IMR-90 (cell line): ENCODE data around the gene BRAT1. TPM values are rescaled to one million over a fixed set of nuclear protein-coding genes. Genes with fewer than 3 reads are reported as not detected.

Source experiments
- ATAC-seq: fragments of 200-7000 bp; cut with Tn5 transposase; 2 replicates; pipeline ENCODE4 v1.9.1; 2020; ENCODE audit warnings: low read depth, mild to moderate bottlenecking, moderate library complexity
- BruUV-seq: library from RNA; stranded (reverse); fragments of 400-500 nt; replicated peaks from 2 replicates; lab custom pipeline; 2021; lab: Mats Ljungman, UMichigan
- CTCF ChIA-PET: fragments of 300-600 bp; formaldehyde crosslinking; extraction: SDS; loops from one replicate; lab custom pipeline; 2021; ENCODE audit warnings: antibody characterized with exemption; lab: Yijun Ruan, JAX
- POLR2A ChIA-PET: fragments of 300-600 bp; sonication (Branson Sonifier 250); formaldehyde crosslinking; loops from one replicate; lab custom pipeline; 2022; ENCODE audit warnings: antibody characterized with exemption; ENCODE audit not compliant: unreplicated experiment; lab: Charles Lee
- DNase-seq: peaks from one replicate; pipeline ENCODE4 v3.0.0; 2013
- H2AFZ ChIP-seq: replicated peaks from 2 replicates; pipeline ENCODE3; 2013; ENCODE audit warnings: low read length, mild to moderate bottlenecking; ENCODE audit not compliant: poor library complexity
- H2AK5ac ChIP-seq: 2 replicates; pipeline ENCODE4 v1.6.1; 2013; ENCODE audit warnings: low read depth, low read length, inconsistent platforms
- H2AK9ac ChIP-seq: replicated peaks from 2 replicates; pipeline ENCODE3; 2013; ENCODE audit warnings: mild to moderate bottlenecking, low read depth, low read length, moderate library complexity; ENCODE audit not compliant: poor library complexity
- H2BK120ac ChIP-seq: 2 replicates; pipeline ENCODE4 v1.6.1; 2013; ENCODE audit warnings: low read depth, low read length, inconsistent platforms
- H2BK15ac ChIP-seq: 3 replicates; pipeline ENCODE4 v1.6.1; 2013; ENCODE audit warnings: low read depth, low read length, inconsistent platforms
- H2BK20ac ChIP-seq: 2 replicates; pipeline ENCODE4 v1.6.1; 2013; ENCODE audit warnings: low read depth, mild to moderate bottlenecking, inconsistent platforms, low read length, moderate library complexity
- H2BK5ac ChIP-seq: 2 replicates; pipeline ENCODE4 v1.6.1; 2013; ENCODE audit warnings: mild to moderate bottlenecking, low read depth, low read length, inconsistent platforms; ENCODE audit not compliant: poor library complexity, severe bottlenecking
- H3K14ac ChIP-seq: replicated peaks from 2 replicates; pipeline ENCODE4 v1.6.1; 2013; ENCODE audit warnings: low read depth, low read length, inconsistent platforms
- H3K18ac ChIP-seq: 2 replicates; pipeline ENCODE4 v1.6.1; 2013; ENCODE audit warnings: low read depth, low read length, control low read depth
- H3K23ac ChIP-seq: 2 replicates; pipeline ENCODE4 v1.6.1; 2013; ENCODE audit warnings: low read depth, low read length, inconsistent platforms
- H3K27ac ChIP-seq: 2 replicates; pipeline ENCODE4 v1.5.1; 2013; ENCODE audit warnings: mild to moderate bottlenecking, control low read depth, low read length; ENCODE audit not compliant: insufficient read depth
- H3K27me3 ChIP-seq: 2 replicates; pipeline ENCODE4 v1.6.1; 2013; ENCODE audit warnings: low read length; ENCODE audit not compliant: control insufficient read depth, insufficient read depth
- H3K36me3 ChIP-seq: 2 replicates; pipeline ENCODE4 v1.6.1; 2013; ENCODE audit warnings: low read length, mixed read lengths; ENCODE audit not compliant: control insufficient read depth, insufficient read depth
- H3K4ac ChIP-seq: 2 replicates; pipeline ENCODE4 v1.6.1; 2013; ENCODE audit warnings: low read depth, low read length, inconsistent platforms
- H3K4me1 ChIP-seq: 2 replicates; pipeline ENCODE4 v1.6.1; 2013; ENCODE audit warnings: low read length, mixed read lengths; ENCODE audit not compliant: control insufficient read depth, insufficient read depth
- H3K4me2 ChIP-seq: 2 replicates; pipeline ENCODE4 v1.6.1; 2013; ENCODE audit warnings: low read depth, mild to moderate bottlenecking, control low read depth, low read length, moderate library complexity
- H3K4me3 ChIP-seq: 2 replicates; pipeline ENCODE4 v1.5.1; 2013; ENCODE audit warnings: low read depth, mild to moderate bottlenecking, control low read depth, low read length, moderate library complexity; ENCODE audit not compliant: insufficient read depth
- H3K56ac ChIP-seq: 2 replicates; pipeline ENCODE4 v1.6.1; 2013; ENCODE audit warnings: low read length, inconsistent platforms; ENCODE audit not compliant: insufficient read depth; ENCODE audit errors: extremely low read depth
- H3K79me1 ChIP-seq, 2 experiments: 2 replicates each; pipeline ENCODE4 v1.6.1; 2013; ENCODE audit warnings: low read length in 2 of 2, inconsistent platforms in 1 of 2, low read depth in 1 of 2
- H3K9ac ChIP-seq: 2 replicates; pipeline ENCODE4 v1.6.1; 2013; ENCODE audit warnings: low read depth, low read length, control low read depth
- H3K9me1 ChIP-seq: 2 replicates; pipeline ENCODE4 v1.6.1; 2013; ENCODE audit warnings: low read length, inconsistent platforms; ENCODE audit not compliant: insufficient read depth
- H3K9me3 ChIP-seq: 2 replicates; pipeline ENCODE4 v1.6.1; 2013; ENCODE audit warnings: low read length; ENCODE audit not compliant: control insufficient read depth, insufficient read depth
- H4K20me1 ChIP-seq: 2 replicates; pipeline ENCODE4 v1.6.1; 2013; ENCODE audit warnings: low read length, inconsistent platforms; ENCODE audit not compliant: insufficient read depth
- H4K5ac ChIP-seq: 2 replicates; pipeline ENCODE4 v1.6.1; 2013; ENCODE audit warnings: mild to moderate bottlenecking, low read depth, low read length, control low read depth
- H4K8ac ChIP-seq, 2 experiments: 2 replicates each; pipeline ENCODE4 v1.6.1; 2013; ENCODE audit warnings: low read depth in 2 of 2, low read length in 2 of 2, control low read depth in 1 of 2, inconsistent platforms in 1 of 2
- H4K91ac ChIP-seq: 2 replicates; pipeline ENCODE4 v1.6.1; 2013; ENCODE audit warnings: low read depth, low read length, inconsistent platforms; ENCODE audit not compliant: insufficient read depth
- CEBPB ChIP-seq: IDR thresholded peaks from 2 replicates; pipeline ENCODE4 v1.6.1; 2012; ENCODE audit warnings: low read depth, low read length, improper control_type of control experiment
- CHD1 ChIP-seq: IDR thresholded peaks from 2 replicates; pipeline ENCODE4 v1.6.1; 2012; ENCODE audit warnings: low read depth, low read length, improper control_type of control experiment
- FOS ChIP-seq: fragments of 150-350 bp; IDR thresholded peaks from 2 replicates; pipeline ENCODE4 v1.6.1; 2016; ENCODE audit warnings: low read depth, low read length
- MAFK ChIP-seq: IDR thresholded peaks from 2 replicates; pipeline ENCODE4 v1.6.1; 2012; ENCODE audit warnings: low read depth, low read length, improper control_type of control experiment
- MXI1 ChIP-seq: IDR thresholded peaks from 2 replicates; pipeline ENCODE4 v1.6.1; 2012; ENCODE audit warnings: low read depth, mild to moderate bottlenecking, low read length, moderate library complexity, borderline replicate concordance
- NFE2L2 ChIP-seq: fragments of 150-350 bp; IDR thresholded peaks from 2 replicates; pipeline ENCODE4 v1.6.1; 2016; ENCODE audit warnings: low read depth, mild to moderate bottlenecking, low read length
- POLR2A ChIP-seq: IDR thresholded peaks from 2 replicates; pipeline ENCODE4 v1.6.1; 2012; ENCODE audit warnings: mild to moderate bottlenecking, low read depth, low read length
- RAD21 ChIP-seq: IDR thresholded peaks from 2 replicates; pipeline ENCODE4 v1.6.1; 2012; ENCODE audit warnings: low read length, improper control_type of control experiment
- RCOR1 ChIP-seq: IDR thresholded peaks from 2 replicates; pipeline ENCODE4 v1.6.1; 2012; ENCODE audit warnings: mild to moderate bottlenecking, low read length, improper control_type of control experiment; ENCODE audit not compliant: insufficient replicate concordance
- RFX5 ChIP-seq: IDR thresholded peaks from 2 replicates; pipeline ENCODE4 v1.8.0; 2012; ENCODE audit warnings: low read depth, mild to moderate bottlenecking, low read length, moderate library complexity
- SMC3 ChIP-seq: fragments of 150-350 bp; IDR thresholded peaks from 2 replicates; pipeline ENCODE4 v1.6.1; 2016; ENCODE audit warnings: low read depth, mild to moderate bottlenecking, antibody characterized with exemption, low read length, moderate library complexity
- WGBS, 2 experiments: methylation state at CpG; one replicate each; pipeline versions ENCODE4 v1.1.5 to v1.1.7; 2013; ENCODE audit warnings: missing lambda C conversion rate in 2 of 2; ENCODE audit not compliant: insufficient read length in 1 of 2; ENCODE audit errors: extremely low coverage in 2 of 2; 5-methylcytosine and 5-hydroxymethylcytosine counted together
- dilution Hi-C: fragments of 300-500 bp; cut with HindIII; formaldehyde crosslinking; loops from one replicate; pipeline ENCODE4 v1.14.3; 2018; ENCODE audit warnings: low sequenced_read_pairs; ENCODE audit not compliant: unreplicated experiment
- in situ Hi-C: fragments of 300-500 bp; cut with MboI; formaldehyde crosslinking; loops from 3 replicates; pipeline ENCODE4 v1.14.3; 2019; ENCODE audit warnings: low sequenced_read_pairs, inconsistent platforms, mixed read lengths
- intact Hi-C: fragments of 100-400 bp; cut with micrococcal nuclease; formaldehyde crosslinking; loops from 2 replicates; pipeline ENCODE4 v1.10.0; 2022
- polyA plus RNA-seq, 3 experiments: library from polyadenylated mRNA; depleted of rRNA; stranded (reverse); fragments of >200 nt; gene quantifications; 2 replicates each; pipeline ENCODE4 v1.2.3, GENCODE V29; 2012; ENCODE audit warnings: low replicate concordance in 1 of 3
- total RNA-seq: library from RNA; depleted of rRNA; stranded (reverse); fragments of >200 nt; gene quantifications from 2 replicates; pipeline ENCODE4 v1.2.3, GENCODE V29; 2012
- TF ChIP-seq, protein P1 (sequence below): fragments of 150-350 bp; IDR thresholded peaks from 2 replicates; pipeline ENCODE4 v1.6.1; 2017; ENCODE audit warnings: mild to moderate bottlenecking, antibody characterized with exemption, low read length, low read depth

BRAT1 gene
- total and polyA plus RNA-seq, 2 of the 4 experiments (the other 2 are of a cell fraction): 6.8 to 21.9 TPM

DNA sequence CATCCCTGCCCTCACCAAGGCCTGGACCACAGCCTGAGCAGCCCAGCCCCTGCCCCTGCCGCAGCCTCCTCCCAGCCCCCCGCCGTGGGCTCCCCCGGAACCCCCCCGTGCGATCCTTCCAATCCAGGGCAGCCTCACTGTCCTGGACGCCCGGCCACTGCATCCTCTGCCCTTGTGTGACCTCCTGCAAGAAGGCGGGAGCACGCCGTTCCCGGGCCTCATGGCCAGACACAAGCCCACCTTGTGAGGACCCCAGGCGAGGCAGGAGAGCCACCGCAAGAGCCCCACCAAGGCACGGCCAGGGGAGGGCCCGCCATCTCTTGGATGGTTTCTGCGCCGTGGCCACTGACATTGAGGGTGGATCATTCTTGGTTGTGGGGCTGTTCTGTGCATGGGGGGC, 43.6 kb downstream of the BRAT1 start:
- Histone ChIP-seq H3K27me3 (peaks cover 1% of the 10 kb centered on the region; the same call in 1 of the 2 replicates), H2AFZ (no peak overlapping the region), H3K23ac (no peak overlapping the region), H3K36me3 (no peaks in the 10 kb centered on the region), H2AK5ac (no peak overlapping the region), H3K4me3 (no peak overlapping the region), H3K27ac (no peak overlapping the region), H3K56ac (no peak overlapping the region), H3K14ac (no peak overlapping the region), H2AK9ac (no peak overlapping the region), H3K18ac (no peak overlapping the region), H2BK120ac (no peak overlapping the region), H3K4me1 (peaks cover 14% of the 10 kb centered on the region), H3K79me1 (no peaks in the 10 kb centered on the region), H3K9me1 (peaks cover 6% of the 10 kb centered on the region), H3K9me3 (no peaks in the 10 kb centered on the region), H4K20me1 (no peaks in the 10 kb centered on the region), H3K4me2 (no peak overlapping the region), H4K91ac (no peak overlapping the region), H3K4ac (no peak overlapping the region), H2BK20ac (no peak overlapping the region), H4K5ac (no peak overlapping the region), H4K8ac (no peak overlapping the region), H2BK5ac (no peak overlapping the region), H2BK15ac (no peak overlapping the region), H3K9ac (no peak overlapping the region)
- dilution Hi-C loops (no loop called here), in situ Hi-C loops (no loop called here), intact Hi-C loops (no loop called here)
- CTCF ChIA-PET: no interaction called here
- DNase-seq: no peak
- POLR2A ChIA-PET: no interaction called here
- BruUV-seq: no TSS peak
- 75% methylated on average over 13 of the region's 18 CpGs; no CpG with 5 or more reads in 1 of the 2 experiments for WGBS, 2 experiments
- TF ChIP-seq NFE2L2 (no peak), MAFK (no peak), RCOR1 (no peak), RAD21 (no peak), MXI1 (no peak), RFX5 (no peak), CHD1 (no peak), SMC3 (no peak), POLR2A (no peak), FOS (no peak), CEBPB (no peak)
- TF ChIP-seq, protein P1, sequence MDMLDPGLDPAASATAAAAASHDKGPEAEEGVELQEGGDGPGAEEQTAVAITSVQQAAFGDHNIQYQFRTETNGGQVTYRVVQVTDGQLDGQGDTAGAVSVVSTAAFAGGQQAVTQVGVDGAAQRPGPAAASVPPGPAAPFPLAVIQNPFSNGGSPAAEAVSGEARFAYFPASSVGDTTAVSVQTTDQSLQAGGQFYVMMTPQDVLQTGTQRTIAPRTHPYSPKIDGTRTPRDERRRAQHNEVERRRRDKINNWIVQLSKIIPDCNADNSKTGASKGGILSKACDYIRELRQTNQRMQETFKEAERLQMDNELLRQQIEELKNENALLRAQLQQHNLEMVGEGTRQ: no peak
- ATAC-seq: no peak
